Measurements from ENCODE around the gene FAM210A.

GRCh38 chr18:13653746-13654433, 72.5 kb downstream of the FAM210A start:
- TF ChIP-seq CTCF (IDR thresholded peaks at IDR 0.05) (no peak), POLR2AphosphoS5 (IDR thresholded peaks at IDR 0.05) (no peak), POLR2A (IDR thresholded peaks at IDR 0.05) (no peak)
